ENCODE measurements around the gene CAPN9. TPM values are rescaled to one million over a fixed set of nuclear protein-coding genes. Genes with fewer than 3 reads are reported as not detected.

The CAPN9 gene
- total RNA-seq, 1 experiment from 2014 or later = not detected

DNA sequence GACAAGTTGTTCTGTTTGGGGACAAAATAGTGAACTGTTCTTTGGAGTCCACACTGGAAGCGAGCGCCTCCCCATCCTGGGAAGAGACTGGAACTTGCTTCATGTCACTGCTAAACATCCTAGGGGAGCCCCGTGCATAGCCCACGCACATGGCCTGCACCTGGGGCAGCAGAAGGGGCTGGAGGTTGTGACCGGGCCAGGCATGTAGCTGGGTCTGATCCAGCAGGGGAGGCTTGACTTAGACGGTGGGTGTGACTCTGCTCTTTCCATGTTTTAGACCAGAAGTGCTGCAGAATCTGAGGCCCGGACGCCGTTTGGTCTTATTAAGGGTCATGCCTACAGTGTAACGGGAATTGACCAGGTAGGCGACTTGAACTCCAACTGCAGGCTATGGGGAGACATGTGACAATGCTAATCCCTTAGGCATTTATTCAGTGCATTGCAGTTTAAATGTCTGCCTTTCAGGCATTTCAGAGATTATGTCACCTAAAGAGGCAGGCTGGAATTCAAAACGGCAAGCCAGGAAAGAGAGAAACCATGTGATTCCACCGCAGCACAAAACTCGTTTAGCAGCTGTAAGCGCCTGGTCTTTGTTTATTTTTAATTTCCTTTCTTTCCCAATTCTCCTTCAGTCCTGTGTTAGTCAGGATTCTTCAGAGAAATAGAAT, 21.8 kb downstream of the CAPN9 start:
- no TSS peak for BruUV-seq (replicated peaks)

DNA sequence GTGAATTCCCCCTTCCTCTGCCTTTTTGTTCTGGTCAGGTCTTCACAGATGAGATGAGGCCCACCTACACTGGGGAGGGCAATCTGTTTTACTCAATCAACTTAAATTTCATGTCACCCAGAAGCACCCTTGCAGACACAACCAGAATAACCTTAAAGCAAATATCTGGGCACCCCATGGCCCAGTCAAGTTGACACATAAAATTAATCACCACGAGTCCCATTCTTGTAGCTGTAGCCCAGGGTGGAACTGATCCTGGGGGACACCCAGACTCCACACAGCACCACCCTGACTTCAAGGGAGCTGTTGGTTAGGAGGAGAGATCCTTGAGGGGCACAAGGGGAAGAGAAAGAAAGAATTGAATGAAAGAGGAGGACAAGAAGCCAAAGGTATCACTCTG, 23.1 kb downstream of the CAPN9 start:
- Histone ChIP-seq H3K27ac (ENCODE audit: low read length) (no peak overlapping the region), H3K9me2 (replicated peaks; ENCODE audit: low read length) (no peaks in the 10 kb centered on the region), H3K4me2 (ENCODE audit: low read length) (no peak overlapping the region), H3K9ac (ENCODE audit: low read length) (no peak overlapping the region), H4K20me1 (ENCODE audit: low read length) (no peaks in the 10 kb centered on the region), H3K79me2 (ENCODE audit: low read length) (no peaks in the 10 kb centered on the region), H3K27me3 (ENCODE audit: low read length) (no peaks in the 10 kb centered on the region), H2AFZ (ENCODE audit: low read length) (no peak overlapping the region), H3K4me1 (ENCODE audit: insufficient read depth, low read length) (peaks cover 4% of the 10 kb centered on the region; the same call in 1 of the 2 replicates), H3F3A (ENCODE audit: low read length, unreplicated experiment) (no peaks in the 10 kb centered on the region), H3K9me3 (ENCODE audit: low read length) (no peaks in the 10 kb centered on the region), H3K4me3 (ENCODE audit: low read length) (no peak overlapping the region), H3K36me3 (ENCODE audit: low read depth, low read length) (no peaks in the 10 kb centered on the region)
- intact Hi-C loops (cut with micrococcal nuclease) = no loop called here
- BruUV-seq (replicated peaks) = no TSS peak
- ATAC-seq (no peak), DNase-seq (no peak)
- ChIA-PET CTCF (interaction anchor here (1.3 kb wide), 1 partner anchor 28 kb away, joined by 3 read pairs; no protein-coding TSS in a partner anchor), POLR2A (ENCODE audit: unreplicated experiment) (no interaction called here)
- TF ChIP-seq EZH2 (IDR thresholded peaks at IDR 0.05; ENCODE audit: low read length, unreplicated experiment) = no peak
- TF ChIP-seq EZH2phosphoT487 (IDR thresholded peaks at IDR 0.05; ENCODE audit: borderline replicate concordance, low read length) = no peak
- TF ChIP-seq, protein P1, sequence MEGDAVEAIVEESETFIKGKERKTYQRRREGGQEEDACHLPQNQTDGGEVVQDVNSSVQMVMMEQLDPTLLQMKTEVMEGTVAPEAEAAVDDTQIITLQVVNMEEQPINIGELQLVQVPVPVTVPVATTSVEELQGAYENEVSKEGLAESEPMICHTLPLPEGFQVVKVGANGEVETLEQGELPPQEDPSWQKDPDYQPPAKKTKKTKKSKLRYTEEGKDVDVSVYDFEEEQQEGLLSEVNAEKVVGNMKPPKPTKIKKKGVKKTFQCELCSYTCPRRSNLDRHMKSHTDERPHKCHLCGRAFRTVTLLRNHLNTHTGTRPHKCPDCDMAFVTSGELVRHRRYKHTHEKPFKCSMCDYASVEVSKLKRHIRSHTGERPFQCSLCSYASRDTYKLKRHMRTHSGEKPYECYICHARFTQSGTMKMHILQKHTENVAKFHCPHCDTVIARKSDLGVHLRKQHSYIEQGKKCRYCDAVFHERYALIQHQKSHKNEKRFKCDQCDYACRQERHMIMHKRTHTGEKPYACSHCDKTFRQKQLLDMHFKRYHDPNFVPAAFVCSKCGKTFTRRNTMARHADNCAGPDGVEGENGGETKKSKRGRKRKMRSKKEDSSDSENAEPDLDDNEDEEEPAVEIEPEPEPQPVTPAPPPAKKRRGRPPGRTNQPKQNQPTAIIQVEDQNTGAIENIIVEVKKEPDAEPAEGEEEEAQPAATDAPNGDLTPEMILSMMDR (conservative IDR thresholded peaks at IDR 0.05; ENCODE audit: low read depth, low read length) = no peak

More for the DNA sequence above, 21.8 kb downstream of the CAPN9 start:
- CTCF ChIA-PET = no interaction called here
- no peak for TF ChIP-seq EZH2 (IDR thresholded peaks at IDR 0.05; ENCODE audit: low read length, unreplicated experiment)
- TF ChIP-seq EZH2phosphoT487 (IDR thresholded peaks at IDR 0.05; ENCODE audit: borderline replicate concordance, low read length) = no peak
- TF ChIP-seq, protein P1 (conservative IDR thresholded peaks at IDR 0.05; ENCODE audit: low read depth, low read length) = no peak
- DNase-seq = no peak
- H2AFZ ChIP-seq (ENCODE audit: low read length) = no peak overlapping the region
- no peaks in the 10 kb centered on the region for H3K27me3 ChIP-seq (ENCODE audit: low read length)
- no peaks in the 10 kb centered on the region for H3F3A ChIP-seq (ENCODE audit: low read length, unreplicated experiment)
- no peak overlapping the region for H3K27ac ChIP-seq (ENCODE audit: low read length)
- POLR2A ChIA-PET (ENCODE audit: unreplicated experiment) = no interaction called here
- intact Hi-C loops (cut with micrococcal nuclease) = no loop called here
- H3K36me3 ChIP-seq (ENCODE audit: low read depth, low read length) = no peaks in the 10 kb centered on the region
- no peak overlapping the region for H3K4me3 ChIP-seq (ENCODE audit: low read length)
- peaks cover 4% of the 10 kb centered on the region; the same call in 1 of the 2 replicates for H3K4me1 ChIP-seq (ENCODE audit: insufficient read depth, low read length)
- no peaks in the 10 kb centered on the region for H3K79me2 ChIP-seq (ENCODE audit: low read length)
- no peak overlapping the region for H3K4me2 ChIP-seq (ENCODE audit: low read length)
- no peak for ATAC-seq
- H4K20me1 ChIP-seq (ENCODE audit: low read length) = no peaks in the 10 kb centered on the region
- H3K9me2 ChIP-seq (replicated peaks; ENCODE audit: low read length) = no peaks in the 10 kb centered on the region
- H3K9me3 ChIP-seq (ENCODE audit: low read length) = no peaks in the 10 kb centered on the region
- no peak overlapping the region for H3K9ac ChIP-seq (ENCODE audit: low read length)

DNA sequence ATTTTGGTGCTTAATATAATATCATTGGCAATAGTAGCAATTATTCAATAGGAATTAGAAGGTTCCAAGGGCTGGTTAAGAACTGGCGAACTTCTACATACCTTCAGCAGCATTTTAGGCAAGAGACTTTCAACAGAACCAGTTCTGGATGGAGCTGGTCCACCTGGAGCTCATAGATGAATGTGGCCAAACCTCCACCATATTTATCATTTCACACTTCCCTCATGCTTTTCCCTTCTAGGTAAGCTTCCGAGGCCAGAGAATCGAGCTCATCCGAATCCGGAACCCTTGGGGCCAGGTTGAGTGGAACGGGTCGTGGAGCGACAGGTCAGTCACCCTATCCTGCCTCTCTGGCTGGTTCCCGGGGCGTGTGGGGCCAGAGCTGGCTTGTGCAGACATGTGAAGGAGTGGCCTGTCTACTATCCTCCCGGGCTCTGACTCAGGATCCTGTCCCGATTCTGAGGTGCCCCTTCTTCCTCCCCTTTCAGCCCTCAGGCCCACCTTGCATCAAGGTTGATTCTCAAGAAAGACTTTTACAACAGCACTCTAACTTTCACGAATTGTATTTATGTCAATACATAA, 24.7 kb downstream of the CAPN9 start:
- Histone ChIP-seq H3K4me2 (ENCODE audit: low read length) (no peak overlapping the region), H3K27ac (ENCODE audit: low read length) (no peak overlapping the region), H3K27me3 (ENCODE audit: low read length) (peaks cover 5% of the 10 kb centered on the region; the same call in 1 of the 2 replicates), H3K9me3 (ENCODE audit: low read length) (no peaks in the 10 kb centered on the region), H3F3A (ENCODE audit: low read length, unreplicated experiment) (no peaks in the 10 kb centered on the region), H3K36me3 (ENCODE audit: low read depth, low read length) (no peaks in the 10 kb centered on the region), H3K9ac (ENCODE audit: low read length) (no peak overlapping the region), H3K4me1 (ENCODE audit: insufficient read depth, low read length) (peaks cover 4% of the 10 kb centered on the region; the same call in 1 of the 2 replicates), H4K20me1 (ENCODE audit: low read length) (no peaks in the 10 kb centered on the region), H2AFZ (ENCODE audit: low read length) (no peak overlapping the region), H3K9me2 (replicated peaks; ENCODE audit: low read length) (no peaks in the 10 kb centered on the region), H3K79me2 (ENCODE audit: low read length) (no peaks in the 10 kb centered on the region), H3K4me3 (ENCODE audit: low read length) (no peak overlapping the region)
- POLR2A ChIA-PET (ENCODE audit: unreplicated experiment) = no interaction called here
- ATAC-seq (no peak), DNase-seq (no peak)
- TF ChIP-seq, protein P1 (conservative IDR thresholded peaks at IDR 0.05; ENCODE audit: low read depth, low read length) = no peak
- TF ChIP-seq EZH2phosphoT487 (IDR thresholded peaks at IDR 0.05; ENCODE audit: borderline replicate concordance, low read length) (no peak), EZH2 (IDR thresholded peaks at IDR 0.05; ENCODE audit: low read length, unreplicated experiment) (no peak)
- intact Hi-C loops (cut with micrococcal nuclease) = no loop called here
- no TSS peak for BruUV-seq (replicated peaks)
- CTCF ChIA-PET = interaction anchor here (1.6 to 1.9 kb wide), 2 partner anchors 30 to 129 kb away, joined by 16 to 66 read pairs; partner anchors contain the start of gene COG2
